Mammary epithelial cell (primary cell): ENCODE measurements around the gene TSPAN3.

ENCODE experiments used
- CTCF ChIP-seq, 2 donors: IDR thresholded peaks in 1 of 2; conservative IDR thresholded peaks in 1 of 2; 2 replicates each; pipeline ENCODE4 v1.5.1; 2011 to 2012; ENCODE audit warnings: inconsistent platforms in 2 of 2, low read length in 2 of 2, mild to moderate bottlenecking in 2 of 2, control low read depth in 1 of 2, low read depth in 1 of 2; ENCODE audit not compliant: insufficient read depth in 1 of 2; ENCODE audit errors: extremely low read depth in 1 of 2
- EZH2 ChIP-seq: IDR thresholded peaks from 2 replicates; pipeline ENCODE4 v1.6.1; 2012; ENCODE audit warnings: low read length, inconsistent platforms, borderline replicate concordance

- TF ChIP-seq CTCF (conservative IDR thresholded peaks at IDR 0.05 in 1 of 2, IDR thresholded peaks at IDR 0.05 in 1 of 2; ENCODE audit: extremely low read depth in 1 of 2, insufficient read depth in 1 of 2, low read depth in 1 of 2, low read length in 2 of 2) = no peak
- no peak for TF ChIP-seq EZH2
Measured at GRCh38 chr15:77035999-77036471, 34.9 kb downstream of the TSPAN3 start.
